ENCODE measurements around the gene MACROD1.

Gene MACROD1

DNA sequence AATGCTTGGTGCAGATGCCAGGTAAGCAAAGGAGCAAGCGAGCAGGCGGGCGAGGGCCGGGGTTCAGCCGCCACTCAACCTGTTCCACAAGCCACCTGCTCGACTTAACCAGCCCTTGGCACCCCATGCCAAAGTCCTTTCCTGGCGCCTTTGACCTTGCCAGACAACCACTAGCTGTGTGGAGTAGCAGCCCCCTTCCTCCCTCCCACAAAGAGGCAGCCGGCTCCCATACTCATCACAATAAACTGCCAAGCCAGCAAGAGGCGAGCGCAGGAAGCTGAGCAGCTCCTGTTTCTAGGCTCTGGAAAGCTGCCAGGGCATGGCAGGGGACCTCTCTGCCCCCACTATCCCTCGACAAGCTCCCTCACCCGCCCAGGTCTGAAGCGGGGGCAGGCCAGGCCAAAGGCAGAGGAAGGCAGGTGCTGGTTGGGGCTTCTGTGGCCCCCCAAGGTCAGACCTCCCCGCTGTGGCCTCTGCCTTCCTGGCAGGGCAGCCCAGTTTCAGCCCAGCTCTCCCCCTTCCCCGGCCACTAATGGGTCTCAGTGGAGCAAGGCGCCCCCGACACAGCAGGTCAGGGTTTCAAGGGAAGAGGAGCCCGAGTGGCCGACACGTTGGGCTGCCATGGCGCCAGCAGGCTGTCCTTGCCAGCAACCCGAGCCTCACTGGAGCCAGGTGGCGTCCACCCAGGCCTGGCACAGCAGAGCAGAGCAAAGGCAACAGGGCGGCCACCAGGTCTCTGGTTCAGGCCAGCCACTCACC is 15.3 kb downstream of the MACROD1 start:
- DNase-seq = peak; percentile 14

DNA sequence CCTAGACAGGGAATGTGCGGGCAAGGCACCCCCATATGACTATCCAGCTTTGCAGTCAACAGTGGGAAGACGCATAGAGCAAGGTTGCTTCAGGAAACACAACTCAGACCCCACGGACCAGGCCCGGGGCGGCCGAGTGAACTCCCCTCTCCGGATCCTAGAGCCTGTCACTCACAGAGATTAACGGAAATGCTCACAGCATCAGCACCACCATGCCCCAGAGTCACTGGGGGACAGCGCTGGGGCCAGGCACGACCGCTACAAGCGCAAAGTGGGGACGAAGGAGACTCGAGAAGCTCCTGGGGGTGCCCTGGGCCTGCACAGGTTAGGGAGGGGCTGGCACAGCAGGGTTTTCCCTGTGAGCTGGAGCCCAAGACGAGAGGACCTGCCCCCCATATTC is 15.9 kb downstream of the MACROD1 start:
- DNase-seq = no peak

DNA sequence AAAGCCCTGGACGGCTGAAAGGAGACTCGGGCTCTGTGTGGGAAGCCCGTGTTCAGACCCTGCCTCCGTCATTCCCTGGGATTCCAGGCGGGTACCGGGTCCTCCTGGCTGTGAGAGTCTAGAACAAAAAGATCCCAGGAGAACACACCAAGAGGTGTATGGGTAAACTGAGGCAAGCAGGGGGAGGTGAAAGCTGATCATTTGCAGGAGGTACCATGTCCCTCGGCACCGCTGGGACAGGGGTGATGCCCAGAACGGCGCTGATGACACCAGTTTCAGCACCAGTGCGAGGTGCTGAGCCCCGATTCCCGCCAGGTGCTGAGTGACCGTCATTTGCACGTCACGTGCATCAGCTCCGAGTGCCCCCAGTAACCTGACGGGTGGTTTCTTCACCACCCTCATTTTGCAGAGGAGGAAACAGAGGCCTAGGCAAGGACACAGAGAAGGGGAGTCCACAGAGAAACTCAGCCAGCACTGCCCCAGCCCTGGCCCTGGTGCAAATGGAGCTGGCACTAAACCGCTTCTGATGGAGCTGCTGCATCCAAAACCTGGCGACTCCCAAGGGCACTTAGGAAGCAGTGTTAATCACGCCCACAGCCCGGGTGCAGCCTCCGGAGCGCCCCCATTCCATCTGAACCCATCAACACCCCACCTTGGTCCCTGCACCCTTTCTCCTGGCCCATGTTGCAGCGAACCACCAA is 16.8 kb downstream of the MACROD1 start:
- DNase-seq = no peak

DNA sequence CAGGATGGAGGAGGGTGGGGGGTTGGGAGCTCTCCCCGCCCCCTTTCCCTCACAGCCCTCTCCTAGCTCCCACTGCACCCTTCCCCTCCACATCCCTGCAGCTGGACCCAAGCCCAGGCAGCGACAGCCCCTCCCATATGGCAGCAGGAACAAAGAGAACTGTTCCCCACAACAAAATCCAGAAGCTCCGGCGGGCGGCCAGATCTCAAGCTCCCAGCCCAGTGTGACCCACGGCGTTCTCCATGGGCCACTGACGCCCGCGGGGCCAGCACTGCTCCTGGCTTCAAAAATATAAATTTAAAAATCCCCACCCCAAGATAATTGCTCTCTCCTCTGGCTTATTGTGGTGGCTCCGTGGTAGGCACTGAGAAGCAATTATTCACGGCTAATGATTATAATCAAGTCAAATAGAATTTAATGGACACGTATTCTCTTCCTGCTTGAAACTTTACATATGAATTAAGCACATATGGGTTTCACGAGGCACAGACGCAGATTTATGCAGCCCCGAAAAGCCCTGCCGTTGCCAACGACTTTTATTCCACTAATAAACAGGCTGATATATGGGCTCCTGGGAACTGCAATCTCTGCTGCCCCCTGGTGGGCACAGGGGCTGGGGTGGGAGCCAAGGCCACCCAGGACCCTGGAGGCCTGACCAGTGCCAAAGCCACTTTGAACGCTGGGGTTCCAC is 17.5 kb downstream of the MACROD1 start:
- peak; percentile 65 for DNase-seq

DNA sequence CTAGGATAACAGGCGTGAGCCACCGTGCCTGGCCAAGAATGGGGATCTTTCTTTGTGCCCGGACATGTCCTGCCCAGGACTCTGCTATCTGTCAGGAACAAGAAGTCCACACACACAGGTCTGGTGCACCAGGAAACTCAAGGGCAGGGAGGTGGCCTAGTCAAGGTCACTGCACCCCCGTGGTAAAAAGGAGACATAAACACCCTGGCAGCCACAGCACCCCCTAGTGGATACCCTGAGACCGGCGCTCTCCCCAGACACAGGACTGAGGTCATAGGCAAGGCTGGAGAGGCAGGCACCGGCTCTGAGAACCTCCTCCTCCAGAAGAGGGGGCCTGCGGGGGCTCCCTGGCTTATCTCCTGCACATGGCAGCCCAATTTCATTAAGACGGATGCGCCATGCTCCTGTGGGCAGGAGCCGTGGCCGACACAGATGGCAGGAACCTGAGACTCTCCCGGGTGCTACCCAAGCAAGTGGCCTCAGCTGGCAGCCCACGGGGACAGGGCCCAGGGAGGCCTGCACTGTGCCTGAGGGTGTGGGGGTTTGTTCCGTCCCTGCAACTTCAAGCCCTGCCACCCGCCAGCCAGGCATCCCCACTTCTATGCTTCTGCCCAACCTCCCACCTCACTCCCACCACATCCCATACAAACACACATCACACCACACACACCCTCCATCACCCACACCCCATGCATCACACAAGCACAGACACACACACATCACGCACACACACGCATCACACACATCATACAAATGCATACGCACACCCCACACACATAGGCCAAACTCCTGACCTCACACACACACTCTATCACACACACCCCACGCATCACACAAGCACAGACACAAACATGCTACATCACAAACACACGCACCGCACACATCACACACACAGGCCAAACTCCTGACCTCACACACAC is 19.6 kb downstream of the MACROD1 start:
- no peak for DNase-seq

DNA sequence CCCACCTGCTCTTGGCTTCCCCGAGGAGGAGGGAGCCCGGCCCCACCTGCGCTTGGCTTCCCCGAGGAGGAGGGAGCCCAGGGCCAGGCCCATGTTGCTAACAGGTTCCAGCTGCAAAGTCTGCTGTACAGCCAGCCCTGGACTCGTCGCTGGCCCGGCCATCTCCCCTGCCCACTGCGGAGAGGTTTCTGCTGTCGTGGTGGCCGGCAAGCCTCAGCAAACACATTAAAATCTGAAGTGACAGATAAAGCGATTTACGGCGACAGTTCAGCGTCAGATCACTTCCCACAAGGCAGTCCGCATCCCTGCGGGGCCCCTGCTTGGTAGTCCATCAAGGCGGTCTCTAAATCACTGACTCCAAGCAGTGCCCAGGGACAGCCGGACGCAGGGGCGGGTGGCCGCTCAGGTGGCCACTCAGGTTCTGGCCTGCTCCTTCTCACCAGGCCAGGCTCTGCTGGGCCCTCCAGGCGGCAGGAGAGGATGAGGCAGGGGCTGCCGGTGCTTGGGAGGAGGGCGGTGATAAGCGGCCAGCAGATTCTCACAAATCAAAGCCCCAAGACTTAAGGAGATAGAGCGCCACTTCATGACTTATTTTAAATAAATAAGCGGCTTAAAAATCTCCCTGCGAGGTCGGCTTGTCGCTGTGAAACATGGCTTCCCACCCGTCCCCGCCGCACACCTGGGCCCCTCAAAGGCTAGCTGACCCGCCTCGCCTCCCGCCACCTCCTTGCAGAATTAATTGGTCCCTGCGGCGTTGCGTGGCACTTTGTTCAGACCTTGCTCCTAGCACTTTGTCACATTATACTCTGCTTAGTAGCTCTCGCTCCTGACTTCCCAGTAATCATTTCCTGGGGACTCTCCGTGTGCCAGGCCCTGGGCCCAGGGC is 21.1 kb downstream of the MACROD1 start:
- DNase-seq = no peak

DNA sequence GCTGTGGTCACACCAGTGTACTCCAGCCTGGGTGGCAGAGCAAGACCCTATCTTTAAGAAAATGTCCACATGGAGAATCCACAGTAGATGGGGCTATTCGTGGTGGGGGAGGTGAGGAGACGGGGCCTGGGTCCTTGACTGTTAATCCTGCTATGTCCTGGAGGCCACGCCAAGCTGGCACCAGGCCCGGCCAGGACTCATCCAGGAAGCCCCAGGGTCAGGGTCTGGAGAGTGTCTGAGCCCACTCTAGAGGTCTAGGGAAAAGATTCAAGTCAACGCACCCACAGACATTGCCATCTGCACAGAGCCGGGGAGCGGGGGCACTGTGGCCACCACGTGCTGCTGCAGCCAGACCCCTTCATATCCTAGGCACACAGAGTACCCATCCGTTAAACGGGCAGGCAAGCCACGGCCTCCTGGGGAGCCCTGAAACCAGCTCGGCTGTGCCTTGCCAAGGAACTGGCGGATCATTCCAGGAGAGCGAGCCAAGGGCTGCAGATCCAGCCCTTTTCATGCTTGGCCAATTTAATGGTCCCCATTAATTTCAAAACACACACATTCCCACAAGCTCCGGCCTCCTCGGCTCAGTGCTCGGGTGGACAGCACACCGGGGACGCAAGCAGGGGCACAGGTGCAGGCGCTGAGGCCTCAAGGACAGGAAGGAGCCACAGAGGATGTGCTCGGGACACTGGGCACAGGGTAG is 24.7 kb downstream of the MACROD1 start:
- peak; percentile 70 for DNase-seq

DNA sequence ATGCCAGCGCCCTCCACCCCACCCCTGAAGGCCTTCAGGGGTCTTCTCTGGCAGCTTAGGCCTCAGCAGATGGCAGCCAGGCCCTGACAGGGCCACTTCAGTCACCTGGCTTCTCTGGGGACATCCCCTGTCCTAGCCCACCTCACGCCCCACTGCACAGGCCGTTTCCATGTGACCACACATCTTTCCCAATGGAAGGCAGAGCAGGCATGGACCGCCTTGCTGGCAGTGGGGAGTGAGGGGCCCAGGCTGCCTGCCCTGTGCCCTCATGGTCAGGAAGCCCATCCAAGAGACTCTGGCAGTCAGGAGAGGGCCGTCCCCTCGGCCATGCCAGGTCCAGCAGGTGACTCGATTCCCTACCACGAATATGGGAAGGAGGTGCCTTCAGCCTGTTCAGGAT is 25.8 kb downstream of the MACROD1 start:
- DNase-seq = no peak

DNA sequence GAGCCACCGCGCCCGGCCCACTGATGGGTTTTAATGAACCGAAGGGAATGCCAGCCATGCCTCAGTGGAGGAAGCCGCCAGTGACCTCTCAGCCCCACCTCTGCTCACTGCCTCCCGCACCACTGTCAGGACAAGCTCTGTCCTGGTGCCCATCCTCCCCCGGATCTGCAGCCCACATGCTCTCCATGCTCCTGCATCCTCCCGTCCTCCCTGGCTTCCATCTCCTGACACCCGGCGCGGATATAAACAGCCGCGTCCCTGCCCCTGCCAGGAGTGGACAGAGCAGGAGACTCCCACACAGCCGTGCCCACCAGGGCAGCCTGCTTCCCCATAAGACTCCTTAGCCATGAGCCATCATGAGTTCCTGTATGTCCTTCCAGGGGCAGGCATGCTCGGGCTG is 26.9 kb downstream of the MACROD1 start:
- no peak for DNase-seq

DNA sequence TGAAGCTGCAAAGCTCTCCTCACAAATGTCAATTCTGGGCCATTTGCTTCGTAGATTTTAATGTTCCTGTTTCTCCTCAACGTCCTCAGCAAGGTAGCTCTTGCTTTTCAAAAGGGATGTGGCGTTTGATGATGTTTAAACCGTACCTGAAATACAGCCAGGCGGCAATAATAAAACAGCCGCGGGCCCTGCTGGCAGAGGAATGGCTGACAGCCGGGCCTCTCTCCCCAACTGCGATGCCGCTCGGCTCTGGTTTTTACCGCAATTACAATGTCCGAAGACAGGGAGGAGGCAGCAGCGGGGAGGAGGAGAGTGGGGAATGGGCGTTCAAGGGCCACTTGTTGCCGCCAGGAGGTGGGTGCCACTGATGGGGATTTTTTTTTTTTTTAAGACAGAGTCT is 27.5 kb downstream of the MACROD1 start:
- DNase-seq = no peak

DNA sequence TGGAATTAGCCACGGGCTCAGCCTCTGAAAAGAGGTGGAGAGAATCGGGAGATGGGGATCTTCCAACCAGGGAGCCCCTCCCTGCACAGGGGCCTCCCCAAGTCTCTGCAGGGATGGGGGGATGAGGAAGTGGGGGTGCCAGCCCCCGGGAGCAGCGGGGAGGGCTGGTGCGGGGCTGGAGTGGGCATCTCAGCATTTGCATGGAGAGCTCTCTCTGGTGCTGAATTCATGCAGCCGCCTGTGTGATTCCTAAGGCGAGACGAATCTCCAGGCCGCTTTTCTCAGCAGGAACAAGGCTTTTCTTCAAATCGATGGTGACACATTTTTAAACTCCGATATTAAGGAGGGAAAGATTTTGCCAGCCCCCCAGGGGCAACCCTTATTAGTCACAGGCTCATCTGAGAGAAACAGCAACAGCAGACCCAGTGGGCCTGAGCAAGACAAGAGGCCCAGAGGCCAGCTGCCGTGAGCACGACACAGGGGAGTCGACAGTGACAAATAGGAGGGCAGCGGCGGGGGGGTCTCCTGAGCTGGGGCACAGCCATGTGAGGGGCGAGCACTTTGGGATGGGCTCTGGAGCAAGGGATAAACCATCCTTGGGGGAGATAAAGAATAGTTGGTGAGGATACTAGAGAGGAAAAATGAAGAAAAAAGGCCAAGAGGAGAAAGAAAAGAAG is 29.0 kb downstream of the MACROD1 start:
- DNase-seq = no peak

DNA sequence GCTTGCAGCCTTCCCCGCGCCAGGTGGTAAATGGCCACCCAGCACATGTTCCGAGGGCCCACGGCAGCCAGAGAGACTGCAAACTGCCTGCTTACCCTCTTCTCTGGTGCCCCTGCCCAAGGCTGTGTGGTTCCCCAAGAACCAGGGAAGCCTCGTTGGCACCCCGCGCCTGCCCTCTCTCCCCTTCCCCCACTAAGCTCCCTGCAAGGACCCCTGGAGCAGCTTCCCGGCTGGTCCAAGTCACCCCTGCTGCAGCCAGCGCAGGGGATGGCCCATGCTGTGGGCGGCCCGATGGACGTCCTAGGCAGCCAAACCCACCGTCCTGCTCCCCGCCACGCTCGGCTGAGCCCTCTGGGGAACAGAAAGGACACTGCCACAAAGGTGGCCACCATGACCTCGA is 30.2 kb downstream of the MACROD1 start:
- no peak for DNase-seq

DNA sequence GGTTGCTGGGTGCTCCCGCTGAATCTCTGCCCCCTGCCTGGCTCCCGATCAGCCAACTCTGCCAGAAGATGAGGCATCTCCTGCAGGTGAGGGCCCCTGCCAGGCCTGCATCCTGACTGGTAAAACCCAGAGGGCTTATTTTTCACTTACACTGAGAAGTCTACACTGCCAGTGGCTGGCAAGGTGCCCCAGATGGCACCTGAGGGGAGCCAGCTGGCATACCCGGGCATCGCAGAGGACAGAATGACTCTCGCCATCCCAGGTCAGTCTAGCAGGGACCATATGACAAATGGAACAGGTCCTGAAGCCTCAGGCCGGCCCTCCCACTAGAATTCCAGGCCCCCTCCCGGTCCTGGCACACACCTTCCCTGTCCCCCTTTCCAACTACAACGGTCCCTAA is 30.9 kb downstream of the MACROD1 start:
- DNase-seq = no peak

DNA sequence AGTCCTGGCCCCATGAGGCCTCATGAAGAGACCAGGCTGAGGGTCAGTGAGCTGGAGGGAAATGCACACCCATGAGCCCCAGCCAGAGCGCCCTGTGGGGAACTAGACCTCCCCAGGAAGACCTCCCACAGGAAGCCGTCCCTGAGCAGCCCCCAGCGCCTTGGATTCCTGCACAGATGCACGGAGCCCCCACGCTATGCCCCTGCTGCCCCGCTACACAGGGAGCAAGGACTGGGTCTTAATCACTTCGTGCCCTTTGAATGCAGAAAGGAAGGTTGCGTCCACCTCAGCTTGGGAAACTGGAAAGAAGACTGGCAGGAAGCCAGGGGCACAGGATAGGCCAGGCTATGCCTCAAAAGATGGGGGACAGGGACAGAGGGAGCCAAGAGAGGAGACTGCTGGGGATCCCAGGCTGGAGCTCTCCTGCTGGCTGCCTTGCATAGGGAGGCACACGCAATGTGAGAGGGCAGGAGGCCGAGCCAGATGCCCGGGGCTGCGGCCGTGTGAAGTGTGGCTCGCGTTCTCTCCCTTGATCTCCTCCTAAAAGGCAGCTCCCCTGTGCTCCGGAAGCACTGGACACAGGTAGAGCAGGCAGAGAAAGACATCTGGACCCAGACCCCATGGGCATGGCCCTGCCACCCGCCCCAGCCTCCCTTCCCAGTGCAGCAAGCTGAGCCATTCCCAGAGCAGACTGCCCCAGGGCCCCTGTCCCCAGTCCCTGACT is 32.8 kb downstream of the MACROD1 start:
- DNase-seq = no peak

DNA sequence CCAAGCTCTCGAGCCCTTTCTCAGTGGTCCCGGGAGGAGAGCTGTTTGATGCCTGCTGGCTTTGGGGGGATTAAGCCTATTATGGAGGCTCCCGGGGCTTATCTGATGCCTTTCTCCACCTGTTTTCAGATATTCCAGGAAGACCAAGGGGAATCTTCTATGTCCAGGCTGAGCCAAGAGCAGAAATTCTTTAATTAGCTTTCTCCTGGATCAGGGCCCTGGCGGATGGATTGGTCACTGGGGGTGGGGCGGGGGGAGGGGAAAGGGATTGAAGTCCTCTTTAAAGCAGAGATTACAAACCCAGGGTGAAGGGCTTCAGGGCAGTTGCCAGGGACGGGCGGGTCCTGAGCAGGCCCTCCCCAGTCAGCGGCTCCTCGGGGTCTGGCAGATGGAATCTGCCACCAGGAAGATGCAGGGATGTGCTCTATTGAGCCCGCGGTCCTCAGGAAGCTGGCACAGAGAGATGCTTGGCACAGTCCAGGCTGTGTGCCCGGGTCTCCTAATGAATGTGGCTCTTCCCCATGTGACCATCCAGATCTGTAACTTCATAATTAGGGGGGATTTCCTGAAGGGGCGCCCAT is 33.6 kb downstream of the MACROD1 start:
- DNase-seq = peak; percentile 95

DNA sequence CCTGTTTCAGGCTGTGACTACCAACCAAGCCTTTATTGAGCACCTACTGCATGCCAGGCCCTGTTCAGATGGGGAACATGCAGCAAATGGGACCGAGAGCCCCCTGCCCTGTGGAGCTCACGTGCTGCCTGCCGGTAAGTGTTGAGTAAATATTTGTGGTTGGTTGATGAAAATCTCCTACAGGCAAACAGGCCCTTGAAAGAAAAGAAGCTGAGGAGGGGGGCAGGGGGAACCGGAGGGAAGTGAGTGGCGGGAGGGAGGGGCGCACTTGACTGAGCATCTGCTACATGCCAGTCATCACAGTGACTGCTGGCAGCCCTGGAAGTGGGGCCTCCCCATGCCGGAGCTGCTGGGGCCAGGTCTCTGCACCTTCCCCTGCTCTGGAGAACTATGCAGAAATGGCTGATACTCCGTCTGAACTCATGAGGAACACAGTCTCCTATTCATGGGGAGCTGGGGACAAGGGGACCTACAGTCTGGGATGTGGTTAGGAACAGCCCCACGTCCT is 34.2 kb downstream of the MACROD1 start:
- no peak for DNase-seq

DNA sequence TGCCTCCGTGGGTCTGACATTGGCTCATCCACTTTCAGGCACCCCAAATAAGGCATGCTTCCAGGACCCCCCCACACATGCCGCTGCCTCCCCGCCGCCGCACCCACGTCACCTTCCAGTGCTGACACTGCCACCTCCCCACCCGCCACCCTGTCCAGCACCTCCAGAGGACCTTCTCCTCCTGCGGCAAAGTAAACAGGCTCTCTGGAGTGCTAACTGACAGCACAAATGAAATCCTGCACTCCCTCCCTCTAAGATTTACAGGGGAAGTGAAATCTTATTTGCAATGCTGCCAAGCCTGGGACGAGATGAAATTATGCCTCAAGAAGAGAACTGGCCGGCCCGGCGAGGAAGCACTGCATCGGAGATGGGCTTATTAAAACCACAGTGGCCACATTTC is 35.3 kb downstream of the MACROD1 start:
- DNase-seq = no peak

DNA sequence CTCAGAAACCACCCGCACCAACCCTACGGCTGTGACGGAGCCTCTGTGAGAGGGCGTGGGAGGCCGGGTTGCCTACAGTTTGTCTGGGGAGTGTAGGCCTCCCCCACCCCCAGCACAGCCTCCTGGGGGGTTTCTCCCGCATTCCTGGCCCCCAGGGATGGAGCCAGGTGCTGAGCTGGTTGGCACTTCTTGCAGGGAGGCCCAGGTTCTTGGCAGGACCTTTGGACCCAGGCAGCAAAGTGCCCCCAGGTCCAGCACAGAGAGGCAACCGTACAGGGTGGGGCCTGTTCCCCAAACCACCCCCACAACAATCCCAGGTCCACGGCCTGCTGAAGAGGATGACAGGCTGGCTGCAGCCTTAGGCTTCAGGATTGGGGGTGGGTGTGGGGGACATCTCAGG is 36.5 kb downstream of the MACROD1 start:
- DNase-seq = no peak

DNA sequence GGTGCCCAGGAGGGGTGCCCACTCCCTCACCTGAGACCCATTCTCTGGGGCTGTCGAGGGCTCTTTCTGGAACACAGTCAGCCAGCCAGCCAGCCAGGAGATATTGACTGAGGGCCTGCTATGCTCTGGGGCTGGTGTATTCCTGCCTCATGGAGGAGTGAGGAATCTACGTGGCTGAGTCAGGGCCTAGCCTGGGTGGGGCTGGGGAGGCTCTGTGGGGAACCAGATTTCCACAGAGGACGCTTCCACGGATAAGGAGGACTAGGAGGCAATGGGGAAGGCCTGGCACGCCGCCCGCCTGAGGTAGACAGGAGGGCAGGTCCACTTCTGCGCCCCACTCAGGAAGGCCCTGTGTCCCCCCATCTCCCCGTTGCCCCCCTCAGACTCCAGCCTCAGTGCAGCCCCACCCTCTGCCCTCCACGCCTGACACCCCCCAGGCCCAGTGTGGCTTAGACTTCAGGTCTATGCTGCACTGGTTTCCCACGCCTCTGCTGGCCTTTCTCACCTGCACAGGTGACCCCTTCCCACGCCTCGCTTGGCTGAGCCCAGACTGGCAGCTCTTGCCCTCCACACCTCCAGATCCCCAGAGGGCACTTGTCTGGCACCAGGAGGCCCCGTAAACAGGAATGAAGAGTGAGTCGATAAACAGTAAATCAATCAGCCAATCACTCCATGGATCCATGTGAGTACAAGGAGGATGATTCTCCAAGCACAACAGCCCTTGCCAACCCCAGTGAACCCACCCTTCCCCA is 37.5 kb downstream of the MACROD1 start:
- DNase-seq = no peak

All from NCI-H446 treated with DMSO at 0.1 percent for 48 hours (cell line).